HG03460 (cell line): ENCODE results near the gene LIMS2.

Experiments
- ATAC-seq: cut with Tn5 transposase; IDR thresholded peaks from one replicate; pipeline ENCODE4 v1.9.1; 2021; ENCODE audit not compliant: unreplicated experiment

The LIMS2 gene

GRCh38 chr2:127675331-127676261 is at the start of gene LIMS2:
TSS of gene LIMS2 (minus strand) at chr2:127675530. CDS start at chr2:127675024, 506 bp downstream.
- ATAC-seq, result no peak

GRCh38 chr2:127722807-127723206 is 47.5 kb upstream of the LIMS2 start:
- no peak for ATAC-seq

GRCh38 chr2:127721978-127722355 is 46.6 kb upstream of the LIMS2 start:
- ATAC-seq, result no peak

GRCh38 chr2:127721311-127721977 is 46.1 kb upstream of the LIMS2 start:
- no peak for ATAC-seq

GRCh38 chr2:127719301-127720218 is 44.2 kb upstream of the LIMS2 start:
- ATAC-seq, result no peak

- no peak for ATAC-seq
These were observed 42.9 kb upstream of the LIMS2 start for GRCh38 chr2:127718271-127718670.

GRCh38 chr2:127715778-127716449 is 40.6 kb upstream of the LIMS2 start:
- ATAC-seq, result no peak

- ATAC-seq, result no peak
These were observed 38.2 kb upstream of the LIMS2 start for GRCh38 chr2:127713562-127713961.

- ATAC-seq, result no peak
These were observed 37.7 kb upstream of the LIMS2 start for GRCh38 chr2:127712999-127713398.

GRCh38 chr2:127709336-127709735 is 34.0 kb upstream of the LIMS2 start:
- no peak for ATAC-seq

- ATAC-seq, result no peak
These were observed 32.7 kb upstream of the LIMS2 start for GRCh38 chr2:127707890-127708648.

GRCh38 chr2:127706215-127706990 is 31.1 kb upstream of the LIMS2 start:
- no peak for ATAC-seq

- ATAC-seq, result no peak
These were observed 30.2 kb upstream of the LIMS2 start for GRCh38 chr2:127705391-127706065.

- no peak for ATAC-seq
These were observed 29.5 kb upstream of the LIMS2 start for GRCh38 chr2:127704641-127705390.

- ATAC-seq, result no peak
These were observed 28.0 kb upstream of the LIMS2 start for GRCh38 chr2:127703282-127703681.

- ATAC-seq, result no peak
These were observed 27.2 kb upstream of the LIMS2 start for GRCh38 chr2:127702395-127703009.

- ATAC-seq, result peak; percentile 43
These were observed 26.5 kb upstream of the LIMS2 start for GRCh38 chr2:127701651-127702394.
